H1 (cell line): ENCODE measurements around the gene ZBTB9. TPM values are rescaled to one million over a fixed set of nuclear protein-coding genes. Genes with fewer than 3 reads are reported as not detected.
A peak's percentile ranks its signal among the peaks of the same experiment; 100 is the strongest.

Experiments
- CTCF ChIA-PET: fragments of 300-600 bp; sonication (Branson Sonifier 250); formaldehyde crosslinking; loops from one replicate; lab custom pipeline; 2021; ENCODE audit not compliant: partially characterized antibody; lab: Charles Lee
- POLR2A ChIA-PET: fragments of 300-600 bp; sonication (Branson Sonifier 250); formaldehyde crosslinking; loops from one replicate; lab custom pipeline; 2021; ENCODE audit warnings: inconsistent platforms; ENCODE audit not compliant: partially characterized antibody; lab: Charles Lee
- DNase-seq, 2 experiments: peaks; one replicate each; pipeline versions ENCODE4 v3.0.0 to v3.0.0-alpha.2; 2010 to 2022; ENCODE audit warnings: low spot score in 2 of 2, low read depth in 1 of 2, mixed read lengths in 1 of 2
- FAIRE-seq: peaks from 2 replicates; lab custom pipeline; 2011; peaks lifted over from hg19 to GRCh38; lab: Jason Lieb, UNC
- H2AFZ ChIP-seq: 2 replicates; pipeline ENCODE4 v1.8.1; 2012; ENCODE audit warnings: low read length, inconsistent platforms
- H2AK5ac ChIP-seq: 2 replicates; pipeline ENCODE4 v1.6.1; 2013; ENCODE audit warnings: low read depth, low read length
- H2BK120ac ChIP-seq: replicated peaks from 2 replicates; pipeline ENCODE3; 2013; ENCODE audit warnings: low read depth, low read length, inconsistent platforms
- H2BK12ac ChIP-seq: 2 replicates; pipeline ENCODE4 v1.6.1; 2013; ENCODE audit warnings: low read depth, low read length
- H2BK15ac ChIP-seq: 2 replicates; pipeline ENCODE4 v1.6.1; 2013; ENCODE audit warnings: low read length
- H2BK20ac ChIP-seq: 2 replicates; pipeline ENCODE4 v1.6.1; 2013; ENCODE audit warnings: low read length
- H2BK5ac ChIP-seq: 2 replicates; pipeline ENCODE4 v1.6.1; 2013; ENCODE audit warnings: low read depth, low read length
- H3K14ac ChIP-seq: 2 replicates; pipeline ENCODE4 v1.6.1; 2013; ENCODE audit warnings: inconsistent platforms; ENCODE audit not compliant: insufficient read length
- H3K18ac ChIP-seq: 2 replicates; pipeline ENCODE4 v1.6.1; 2013; ENCODE audit warnings: low read length; ENCODE audit errors: extremely low read depth
- H3K23ac ChIP-seq: 2 replicates; pipeline ENCODE4 v1.6.1; 2013; ENCODE audit warnings: inconsistent platforms; ENCODE audit not compliant: insufficient read length
- H3K23me2 ChIP-seq: 2 replicates; pipeline ENCODE4 v1.6.1; 2013; ENCODE audit warnings: low read depth, low read length
- H3K27ac ChIP-seq: 2 replicates; pipeline ENCODE4 v1.6.1; 2011; ENCODE audit warnings: low read depth, low read length, inconsistent platforms
- H3K27me3 ChIP-seq, 4 experiments: replicated peaks in 1 of 4; 1 replicate in 1 of 4; 2 replicates in 3 of 4; pipeline versions ENCODE4 v1.6.1 to v1.8.1; 2011 to 2013; ENCODE audit warnings: low read length in 3 of 4, mild to moderate bottlenecking in 3 of 4, inconsistent platforms in 2 of 4, mixed read lengths in 2 of 4, moderate library complexity in 1 of 4; ENCODE audit not compliant: control insufficient read depth in 3 of 4, insufficient read depth in 3 of 4; ENCODE audit errors: extremely low read depth in 1 of 4
- H3K36me3 ChIP-seq, 4 experiments: 2 replicates each; pipeline versions ENCODE4 v1.6.1 to v1.8.1; 2011 to 2013; ENCODE audit warnings: mild to moderate bottlenecking in 4 of 4, low read length in 3 of 4, moderate library complexity in 2 of 4, control low read depth in 1 of 4, inconsistent platforms in 1 of 4; ENCODE audit not compliant: insufficient read depth in 4 of 4, control insufficient read depth in 2 of 4
- H3K4ac ChIP-seq: replicated peaks from 2 replicates; pipeline ENCODE3; 2013; ENCODE audit warnings: low read length, low read depth, mixed read lengths, inconsistent platforms; ENCODE audit not compliant: insufficient read length
- H3K4me1 ChIP-seq, 4 experiments: replicated peaks in 1 of 4; 1 replicate in 1 of 4; 2 replicates in 3 of 4; pipeline versions ENCODE4 v1.6.1 to v1.8.1; 2011 to 2013; ENCODE audit warnings: low read length in 3 of 4, inconsistent platforms in 2 of 4, mixed read lengths in 1 of 4; ENCODE audit not compliant: insufficient read depth in 4 of 4, control insufficient read depth in 3 of 4
- H3K4me2 ChIP-seq, 2 experiments: 2 replicates each; pipeline versions ENCODE4 v1.6.1 to v1.8.1; 2011 to 2013; ENCODE audit warnings: low read depth in 2 of 2, low read length in 2 of 2, control low read depth in 1 of 2, inconsistent platforms in 1 of 2, mild to moderate bottlenecking in 1 of 2; ENCODE audit not compliant: insufficient read depth in 1 of 2
- H3K4me3 ChIP-seq, 4 experiments: fragments of 200-600, 300-600 bp in 1 of 4; sonication (generic), shearing (Covaris generic), sonication (Bioruptor Twin) in 1 of 4; 2 replicates each; pipeline versions ENCODE4 v1.5.1 to v1.8.1; 2011 to 2016; ENCODE audit warnings: low read length in 4 of 4, low read depth in 3 of 4, control low read depth in 2 of 4, inconsistent platforms in 2 of 4, mild to moderate bottlenecking in 2 of 4, mixed read lengths in 1 of 4, moderate library complexity in 1 of 4; ENCODE audit not compliant: insufficient read depth in 2 of 4; ENCODE audit errors: extremely low read depth in 1 of 4
- H3K56ac ChIP-seq: replicated peaks from 2 replicates; pipeline ENCODE3; 2013; ENCODE audit warnings: low read depth, mild to moderate bottlenecking, mixed read lengths, low read length, inconsistent platforms; ENCODE audit not compliant: insufficient read length
- H3K79me1 ChIP-seq: 2 replicates; pipeline ENCODE4 v1.6.1; 2013; ENCODE audit warnings: low read depth, low read length, control low read depth
- H3K79me2 ChIP-seq, 2 experiments: 2 replicates each; pipeline versions ENCODE4 v1.6.1 to v1.8.1; 2012 to 2013; ENCODE audit warnings: low read length in 2 of 2, mild to moderate bottlenecking in 2 of 2, inconsistent platforms in 1 of 2; ENCODE audit not compliant: insufficient read depth in 2 of 2, control insufficient read depth in 1 of 2
- H3K9ac ChIP-seq, 4 experiments: replicated peaks in 1 of 4; 1 replicate in 1 of 4; 2 replicates in 3 of 4; pipeline versions ENCODE4 v1.6.1 to v1.8.1; 2011 to 2013; ENCODE audit warnings: low read depth in 3 of 4, low read length in 3 of 4, control low read depth in 2 of 4, mild to moderate bottlenecking in 2 of 4, moderate library complexity in 2 of 4, inconsistent platforms in 1 of 4; ENCODE audit errors: extremely low read depth in 1 of 4
- H3K9me3 ChIP-seq, 2 experiments: 2 replicates each; pipeline versions ENCODE4 v1.6.1 to v1.8.1; 2012 to 2013; ENCODE audit warnings: mild to moderate bottlenecking in 2 of 2, moderate library complexity in 2 of 2, control low read depth in 1 of 2, inconsistent platforms in 1 of 2, low read depth in 1 of 2, low read length in 1 of 2, mixed read lengths in 1 of 2; ENCODE audit not compliant: insufficient read depth in 2 of 2
- H4K20me1 ChIP-seq, 2 experiments: replicated peaks in 1 of 2; 2 replicates each; pipeline versions ENCODE3 to v1.8.1; 2011 to 2013; ENCODE audit warnings: inconsistent platforms in 2 of 2, low read length in 2 of 2, mild to moderate bottlenecking in 1 of 2; ENCODE audit not compliant: insufficient read depth in 2 of 2, control insufficient read depth in 1 of 2
- H4K5ac ChIP-seq: 2 replicates; pipeline ENCODE4 v1.6.1; 2013; ENCODE audit warnings: low read length, low read depth, mixed read lengths, inconsistent platforms; ENCODE audit not compliant: insufficient read length
- H4K8ac ChIP-seq: 2 replicates; pipeline ENCODE4 v1.8.0; 2013; ENCODE audit warnings: mild to moderate bottlenecking, moderate library complexity, low read length, inconsistent platforms; ENCODE audit not compliant: insufficient read depth; ENCODE audit errors: extremely low read depth
- H4K91ac ChIP-seq: replicated peaks from 2 replicates; pipeline ENCODE3; 2013; ENCODE audit warnings: low read length, mixed read lengths, inconsistent platforms; ENCODE audit not compliant: insufficient read length
- HDAC2 ChIP-seq, 2 experiments: fragments of 300-600 bp in 1 of 2; sonication (generic) in 1 of 2; IDR thresholded peaks; 2 replicates each; pipeline ENCODE4 v1.6.1; 2011 to 2012; ENCODE audit warnings: low read depth in 2 of 2, low read length in 2 of 2, mild to moderate bottlenecking in 2 of 2, moderate library complexity in 2 of 2, borderline replicate concordance in 1 of 2, inconsistent platforms in 1 of 2
- KDM1A ChIP-seq: fragments of 200-600, 300-600 bp; sonication (generic); IDR thresholded peaks from 2 replicates; pipeline ENCODE4 v1.7.1; 2016; ENCODE audit warnings: mild to moderate bottlenecking, low read length, borderline replicate concordance
- RXRA ChIP-seq: IDR thresholded peaks from 2 replicates; pipeline ENCODE4 v1.6.1; 2011; ENCODE audit warnings: low read depth, mild to moderate bottlenecking, low read length, moderate library complexity; ENCODE audit not compliant: insufficient read depth
- WGBS, 2 experiments: shearing (Covaris generic) in 1 of 2; methylation state at CpG; one replicate each; pipeline versions ENCODE4 v1.1.6 to v1.1.7; 2013 to 2015; ENCODE audit warnings: low lambda C conversion rate in 2 of 2, mixed read lengths in 2 of 2, inconsistent platforms in 1 of 2, low coverage in 1 of 2, missing lambda C conversion rate in 1 of 2; ENCODE audit not compliant: insufficient replicate concordance in 2 of 2, insufficient coverage in 1 of 2, insufficient read length in 1 of 2; ENCODE audit errors: extremely low coverage in 1 of 2, missing lambda C conversion rate in 1 of 2; 5-methylcytosine and 5-hydroxymethylcytosine counted together
- polyA plus RNA-seq, 7 experiments: library from polyadenylated mRNA; depleted of rRNA in 3 of 7; stranded (reverse) in 5 of 7; unstranded in 2 of 7; fragments of >200 nt in 5 of 7; fragments of 200-250 nt in 2 of 7; gene quantifications; 1 replicate in 5 of 7; 2 replicates in 1 of 7; 4 replicates in 1 of 7; pipeline versions ENCODE4 v1.2.1 to v1.2.3, GENCODE V29; 2011 to 2013; ENCODE audit warnings: missing spikeins in 2 of 7, mixed read lengths in 2 of 7
- total RNA-seq: library from RNA; stranded (reverse); fragmentation: NEBNext Ultra II Directional; extraction: Animal tissue kit (Norgen Biotek cat#: 25700); gene quantifications from 2 replicates; pipeline ENCODE4 v1.2.1, GENCODE V29; 2021

The ZBTB9 gene
- total and polyA plus RNA-seq, 2 of the 8 experiments (the other 6 are each of a cell fraction or from before 2014, with no cell fraction given): 16.9 to 20.2 TPM

GRCh38 chr6:33429750-33430052, 24.7 kb upstream of the ZBTB9 start:
- Histone ChIP-seq H2BK12ac (peak overlapping the region; percentile 65; the same call in 1 of the 2 replicates), H3K79me2 (peaks cover 13 to 67% of the 10 kb centered on the region in 2 experiments), H2AFZ (no peak overlapping the region), H4K91ac (peak overlapping the region; percentile 94), H4K8ac (no peak overlapping the region), H3K4me3 (no peak overlapping the region), H3K9me3 (no peaks in the 10 kb centered on the region), H3K56ac (no peak overlapping the region), H4K20me1 (peaks cover 0 to 13% of the 10 kb centered on the region in 2 experiments), H3K36me3 (no peaks in the 10 kb centered on the region), H3K14ac (no peak overlapping the region), H3K79me1 (peaks cover 17% of the 10 kb centered on the region), H2BK15ac (peak overlapping the region; percentile 100), H3K27me3 (no peaks in the 10 kb centered on the region), H3K9ac (no peak overlapping the region), H3K23me2 (peaks cover 37% of the 10 kb centered on the region), H3K4me2 (peak overlapping the region; percentile 17 to 83; a peak in 2 of 4 replicates), H3K27ac (no peak overlapping the region), H3K23ac (no peak overlapping the region), H2BK120ac (no peak overlapping the region), H3K4ac (no peak overlapping the region), H2BK20ac (no peak overlapping the region), H2AK5ac (0 out of 2 replicates have a peak overlapping the region, but pooled peaks have one; percentile 79), H3K18ac (no peak overlapping the region), H4K5ac (no peak overlapping the region), H2BK5ac (peak overlapping the region; percentile 92; the same call in 1 of the 2 replicates), H3K4me1 (peaks cover 15 to 47% (median 29%) of the 10 kb centered on the region in 4 experiments)
- no peak for DNase-seq
- POLR2A ChIA-PET: interaction anchor here (0.8 to 14.8 kb wide), 5 partner anchors 11 to 22 kb away, joined by 3 to 381 read pairs (median 35); partner anchors contain the start of genes CUTA, PHF1, SYNGAP1 and ZBTB9
- FAIRE-seq: no peak
- TF ChIP-seq RXRA (no peak), KDM1A (no peak), HDAC2 (IDR thresholded peaks at IDR 0.05; ENCODE audit: borderline replicate concordance in 1 of 2, low read depth in 2 of 2, low read length in 2 of 2) (no peak)
- 91% methylated on average over 2 of the region's 2 CpGs; no CpG with 5 or more reads in 1 of the 2 experiments for WGBS, 2 experiments
- CTCF ChIA-PET: interaction anchor here (1.1 to 4.1 kb wide), 3 partner anchors 11 to 39 kb away, joined by 7 to 22 read pairs (median 16); partner anchors contain the start of genes CUTA and SYNGAP1
